PC-9 (cell line): Measurements from ENCODE around the gene ZFYVE9.

ENCODE experiments used
- CTCF ChIP-seq: fragments of 200-600 bp; sonication (generic); conservative IDR thresholded peaks from 2 replicates; pipeline ENCODE4 v1.6.1; 2017; ENCODE audit warnings: mixed run types, antibody characterized with exemption, mild to moderate bottlenecking, moderate library complexity
- EZH2 ChIP-seq: fragments of 200-600 bp; sonication (generic); IDR thresholded peaks from 2 replicates; pipeline ENCODE4 v1.8.0; 2017; ENCODE audit warnings: antibody characterized with exemption, low read depth

GRCh38 chr1:52355847-52356505 is 214.1 kb downstream of the ZFYVE9 start:
- no peak for TF ChIP-seq CTCF
- no peak for TF ChIP-seq EZH2
